ENCODE data around the gene FGF18. TPM values are rescaled to one million over a fixed set of nuclear protein-coding genes. Genes with fewer than 3 reads are reported as not detected.

The FGF18 gene
- total and polyA plus RNA-seq, 9 of the 15 experiments (the other 6 are each of a cell fraction or from before 2014, with no cell fraction given): 0.05 to 0.18 (median 0.11) TPM; not detected in 6

DNA sequence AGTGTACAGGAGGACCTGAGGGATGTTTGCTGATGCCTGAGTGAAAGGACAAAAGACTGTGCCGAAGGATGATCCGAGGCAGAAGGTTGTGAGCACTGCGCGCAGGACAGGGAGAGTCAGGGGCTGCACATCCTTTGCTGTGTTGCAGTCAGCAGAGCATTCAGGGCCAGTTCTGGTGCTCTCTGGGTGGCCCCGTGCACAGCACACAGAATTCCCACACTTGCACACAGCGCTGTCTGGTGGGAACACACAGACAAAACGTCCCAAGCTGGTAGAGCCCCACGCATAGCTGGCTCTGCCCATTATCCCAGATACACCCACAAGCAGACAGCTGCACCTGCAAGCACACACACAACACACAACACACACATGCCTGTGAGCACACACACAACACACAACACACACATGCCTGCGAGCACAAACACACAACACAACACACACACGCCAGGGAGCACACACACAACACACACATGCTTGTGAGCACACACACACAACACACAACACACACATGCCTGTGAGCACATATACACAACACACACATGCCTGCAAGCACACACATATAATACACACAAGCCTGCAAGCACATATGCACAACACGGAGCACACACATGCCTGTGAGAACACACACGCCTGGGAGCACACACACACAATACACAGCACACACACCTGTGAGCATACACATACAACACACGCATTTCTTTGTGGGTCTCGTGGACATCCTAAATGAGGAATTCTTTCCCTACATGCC lies 74.4 kb downstream of the FGF18 start (continued):
- TF ChIP-seq, protein P1, sequence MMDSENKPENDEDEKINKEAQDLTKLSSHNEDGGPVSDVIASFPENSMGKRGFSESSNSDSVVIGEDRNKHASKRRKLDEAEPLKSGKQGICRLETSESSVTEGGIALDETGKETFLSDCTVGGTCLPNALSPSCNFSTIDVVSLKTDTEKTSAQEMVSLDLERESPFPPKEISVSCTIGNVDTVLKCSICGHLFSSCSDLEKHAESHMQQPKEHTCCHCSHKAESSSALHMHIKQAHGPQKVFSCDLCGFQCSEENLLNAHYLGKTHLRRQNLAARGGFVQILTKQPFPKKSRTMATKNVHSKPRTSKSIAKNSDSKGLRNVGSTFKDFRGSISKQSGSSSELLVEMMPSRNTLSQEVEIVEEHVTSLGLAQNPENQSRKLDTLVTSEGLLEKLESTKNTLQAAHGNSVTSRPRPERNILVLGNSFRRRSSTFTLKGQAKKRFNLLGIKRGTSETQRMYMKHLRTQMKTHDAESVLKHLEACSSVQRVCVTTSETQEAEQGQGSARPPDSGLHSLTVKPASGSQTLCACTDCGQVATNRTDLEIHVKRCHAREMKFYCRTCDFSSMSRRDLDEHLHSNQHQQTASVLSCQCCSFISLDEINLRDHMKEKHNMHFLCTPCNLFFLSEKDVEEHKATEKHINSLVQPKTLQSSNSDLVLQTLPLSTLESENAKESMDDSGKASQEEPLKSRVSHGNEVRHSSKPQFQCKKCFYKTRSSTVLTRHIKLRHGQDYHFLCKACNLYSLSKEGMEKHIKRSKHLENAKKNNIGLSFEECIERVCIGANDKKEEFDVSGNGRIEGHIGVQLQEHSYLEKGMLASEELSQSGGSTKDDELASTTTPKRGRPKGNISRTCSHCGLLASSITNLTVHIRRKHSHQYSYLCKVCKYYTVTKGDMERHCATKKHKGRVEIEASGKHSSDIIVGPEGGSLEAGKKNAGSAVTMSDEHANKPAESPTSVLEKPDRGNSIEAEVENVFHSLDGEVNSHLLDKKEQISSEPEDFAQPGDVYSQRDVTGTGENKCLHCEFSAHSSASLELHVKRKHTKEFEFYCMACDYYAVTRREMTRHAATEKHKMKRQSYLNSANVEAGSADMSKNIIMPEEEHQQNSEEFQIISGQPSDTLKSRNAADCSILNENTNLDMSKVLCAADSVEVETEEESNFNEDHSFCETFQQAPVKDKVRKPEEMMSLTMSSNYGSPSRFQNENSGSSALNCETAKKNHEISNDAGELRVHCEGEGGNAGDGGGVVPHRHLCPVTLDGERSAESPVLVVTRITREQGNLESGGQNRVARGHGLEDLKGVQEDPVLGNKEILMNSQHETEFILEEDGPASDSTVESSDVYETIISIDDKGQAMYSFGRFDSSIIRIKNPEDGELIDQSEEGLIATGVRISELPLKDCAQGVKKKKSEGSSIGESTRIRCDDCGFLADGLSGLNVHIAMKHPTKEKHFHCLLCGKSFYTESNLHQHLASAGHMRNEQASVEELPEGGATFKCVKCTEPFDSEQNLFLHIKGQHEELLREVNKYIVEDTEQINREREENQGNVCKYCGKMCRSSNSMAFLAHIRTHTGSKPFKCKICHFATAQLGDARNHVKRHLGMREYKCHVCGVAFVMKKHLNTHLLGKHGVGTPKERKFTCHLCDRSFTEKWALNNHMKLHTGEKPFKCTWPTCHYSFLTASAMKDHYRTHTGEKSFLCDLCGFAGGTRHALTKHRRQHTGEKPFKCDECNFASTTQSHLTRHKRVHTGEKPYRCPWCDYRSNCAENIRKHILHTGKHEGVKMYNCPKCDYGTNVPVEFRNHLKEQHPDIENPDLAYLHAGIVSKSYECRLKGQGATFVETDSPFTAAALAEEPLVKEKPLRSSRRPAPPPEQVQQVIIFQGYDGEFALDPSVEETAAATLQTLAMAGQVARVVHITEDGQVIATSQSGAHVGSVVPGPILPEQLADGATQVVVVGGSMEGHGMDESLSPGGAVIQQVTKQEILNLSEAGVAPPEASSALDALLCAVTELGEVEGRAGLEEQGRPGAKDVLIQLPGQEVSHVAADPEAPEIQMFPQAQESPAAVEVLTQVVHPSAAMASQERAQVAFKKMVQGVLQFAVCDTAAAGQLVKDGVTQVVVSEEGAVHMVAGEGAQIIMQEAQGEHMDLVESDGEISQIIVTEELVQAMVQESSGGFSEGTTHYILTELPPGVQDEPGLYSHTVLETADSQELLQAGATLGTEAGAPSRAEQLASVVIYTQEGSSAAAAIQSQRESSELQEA (IDR thresholded peaks at IDR 0.05; ENCODE audit: low read depth): peak; percentile 34; the same call in 1 of the 2 replicates
- no peak for TF ChIP-seq KLF16 (IDR thresholded peaks at IDR 0.05)
- TF ChIP-seq ZNF324 (CRISPR knock-in tag; IDR thresholded peaks at IDR 0.05): 0 out of 2 replicates have a peak, but pooled peaks have one; percentile 25
- TF ChIP-seq, protein P2, sequence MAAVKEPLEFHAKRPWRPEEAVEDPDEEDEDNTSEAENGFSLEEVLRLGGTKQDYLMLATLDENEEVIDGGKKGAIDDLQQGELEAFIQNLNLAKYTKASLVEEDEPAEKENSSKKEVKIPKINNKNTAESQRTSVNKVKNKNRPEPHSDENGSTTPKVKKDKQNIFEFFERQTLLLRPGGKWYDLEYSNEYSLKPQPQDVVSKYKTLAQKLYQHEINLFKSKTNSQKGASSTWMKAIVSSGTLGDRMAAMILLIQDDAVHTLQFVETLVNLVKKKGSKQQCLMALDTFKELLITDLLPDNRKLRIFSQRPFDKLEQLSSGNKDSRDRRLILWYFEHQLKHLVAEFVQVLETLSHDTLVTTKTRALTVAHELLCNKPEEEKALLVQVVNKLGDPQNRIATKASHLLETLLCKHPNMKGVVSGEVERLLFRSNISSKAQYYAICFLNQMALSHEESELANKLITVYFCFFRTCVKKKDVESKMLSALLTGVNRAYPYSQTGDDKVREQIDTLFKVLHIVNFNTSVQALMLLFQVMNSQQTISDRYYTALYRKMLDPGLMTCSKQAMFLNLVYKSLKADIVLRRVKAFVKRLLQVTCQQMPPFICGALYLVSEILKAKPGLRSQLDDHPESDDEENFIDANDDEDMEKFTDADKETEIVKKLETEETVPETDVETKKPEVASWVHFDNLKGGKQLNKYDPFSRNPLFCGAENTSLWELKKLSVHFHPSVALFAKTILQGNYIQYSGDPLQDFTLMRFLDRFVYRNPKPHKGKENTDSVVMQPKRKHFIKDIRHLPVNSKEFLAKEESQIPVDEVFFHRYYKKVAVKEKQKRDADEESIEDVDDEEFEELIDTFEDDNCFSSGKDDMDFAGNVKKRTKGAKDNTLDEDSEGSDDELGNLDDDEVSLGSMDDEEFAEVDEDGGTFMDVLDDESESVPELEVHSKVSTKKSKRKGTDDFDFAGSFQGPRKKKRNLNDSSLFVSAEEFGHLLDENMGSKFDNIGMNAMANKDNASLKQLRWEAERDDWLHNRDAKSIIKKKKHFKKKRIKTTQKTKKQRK (IDR thresholded peaks at IDR 0.05; ENCODE audit: borderline replicate concordance, low read depth, low read length): no peak
- TF ChIP-seq HDGF (IDR thresholded peaks at IDR 0.05): peak; percentile 96
- TF ChIP-seq RCOR1 (IDR thresholded peaks at IDR 0.05; ENCODE audit: borderline replicate concordance in 1 of 2, low read depth in 2 of 2, low read length in 2 of 2): 0 out of 4 replicates have a peak, but pooled peaks of 1 of the 2 experiments have one; percentile 7
- 0 out of 4 replicates have a peak, but pooled peaks of 1 of the 2 experiments have one; percentile 45 for TF ChIP-seq HDAC1 (IDR thresholded peaks at IDR 0.05)
- 0 out of 2 replicates have a peak, but pooled peaks have one; percentile 44 for TF ChIP-seq EHMT2 (IDR thresholded peaks at IDR 0.05)
- TF ChIP-seq HLTF (IDR thresholded peaks at IDR 0.05): 0 out of 2 replicates have a peak, but pooled peaks have one; percentile 60
- TF ChIP-seq, protein P3, sequence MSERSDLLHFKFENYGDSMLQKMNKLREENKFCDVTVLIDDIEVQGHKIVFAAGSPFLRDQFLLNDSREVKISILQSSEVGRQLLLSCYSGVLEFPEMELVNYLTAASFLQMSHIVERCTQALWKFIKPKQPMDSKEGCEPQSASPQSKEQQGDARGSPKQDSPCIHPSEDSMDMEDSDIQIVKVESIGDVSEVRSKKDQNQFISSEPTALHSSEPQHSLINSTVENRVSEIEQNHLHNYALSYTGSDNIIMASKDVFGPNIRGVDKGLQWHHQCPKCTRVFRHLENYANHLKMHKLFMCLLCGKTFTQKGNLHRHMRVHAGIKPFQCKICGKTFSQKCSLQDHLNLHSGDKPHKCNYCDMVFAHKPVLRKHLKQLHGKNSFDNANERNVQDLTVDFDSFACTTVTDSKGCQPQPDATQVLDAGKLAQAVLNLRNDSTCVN (CRISPR knock-in tag; IDR thresholded peaks at IDR 0.05): peak; percentile 80
- TF ChIP-seq KDM2B (CRISPR knock-in tag; IDR thresholded peaks at IDR 0.05): no peak
- TF ChIP-seq, protein P4, sequence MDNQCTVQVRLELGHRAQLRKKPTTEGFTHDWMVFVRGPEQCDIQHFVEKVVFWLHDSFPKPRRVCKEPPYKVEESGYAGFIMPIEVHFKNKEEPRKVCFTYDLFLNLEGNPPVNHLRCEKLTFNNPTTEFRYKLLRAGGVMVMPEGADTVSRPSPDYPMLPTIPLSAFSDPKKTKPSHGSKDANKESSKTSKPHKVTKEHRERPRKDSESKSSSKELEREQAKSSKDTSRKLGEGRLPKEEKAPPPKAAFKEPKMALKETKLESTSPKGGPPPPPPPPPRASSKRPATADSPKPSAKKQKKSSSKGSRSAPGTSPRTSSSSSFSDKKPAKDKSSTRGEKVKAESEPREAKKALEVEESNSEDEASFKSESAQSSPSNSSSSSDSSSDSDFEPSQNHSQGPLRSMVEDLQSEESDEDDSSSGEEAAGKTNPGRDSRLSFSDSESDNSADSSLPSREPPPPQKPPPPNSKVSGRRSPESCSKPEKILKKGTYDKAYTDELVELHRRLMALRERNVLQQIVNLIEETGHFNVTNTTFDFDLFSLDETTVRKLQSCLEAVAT (IDR thresholded peaks at IDR 0.05): 0 out of 4 replicates have a peak, but pooled peaks of 1 of the 2 experiments have one; percentile 49
- TF ChIP-seq LARP7 (IDR thresholded peaks at IDR 0.05): peak; percentile 81; the same call in 1 of the 2 replicates
